Body of pancreas (tissue), 4 donors: ENCODE measurements around the gene RAPGEF5. TPM values are rescaled to one million over a fixed set of nuclear protein-coding genes. Genes with fewer than 3 reads are reported as not detected.

ENCODE experiments used
- ATAC-seq: fragments of 150-250 bp; one replicate; pipeline ENCODE4 v1.9.1; 2016
- DNase-seq, 4 donors: peaks; one replicate each; pipeline ENCODE4 v3.0.0-alpha.2; 2019
- H3K27ac ChIP-seq, 4 donors: fragments of 200-600 bp; sonication (generic); 1 replicate in 3 of 4; 2 replicates in 1 of 4; pipeline versions ENCODE4 v1.5.1 to v1.6.1; 2016 to 2019; ENCODE audit warnings: mild to moderate bottlenecking in 1 of 4, mixed read lengths in 1 of 4, moderate library complexity in 1 of 4
- H3K27me3 ChIP-seq, 2 donors: fragments of 200-600 bp; sonication (generic); one replicate each; pipeline ENCODE4 v1.6.0; 2016; ENCODE audit warnings: mild to moderate bottlenecking in 1 of 2
- H3K36me3 ChIP-seq, 2 donors: fragments of 200-600 bp; sonication (generic); replicated peaks in 1 of 2; 2 replicates each; pipeline ENCODE4 v1.5.1; 2016; ENCODE audit warnings: low read depth in 2 of 2; ENCODE audit not compliant: insufficient read depth in 1 of 2
- H3K4me1 ChIP-seq: fragments of 200-600 bp; sonication (generic); one replicate; pipeline ENCODE4 v1.6.0; 2016
- H3K4me3 ChIP-seq, 2 donors: fragments of 200-600 bp; sonication (generic); 1 replicate in 1 of 2; 2 replicates in 1 of 2; pipeline ENCODE4 v1.5.1; 2016 to 2019
- H3K9me3 ChIP-seq, 3 donors: fragments of 200-600 bp; sonication (generic); 1 replicate in 2 of 3; 2 replicates in 1 of 3; pipeline ENCODE4 v1.5.1; 2016
- CTCF ChIP-seq, 7 experiments: fragments of 450-650 bp in 4 of 7; fragments of 200-600 bp in 3 of 7; sonication (generic) in 3 of 7; IDR thresholded peaks; one replicate each; pipeline ENCODE4 v1.5.1; 2016 to 2019; ENCODE audit warnings: antibody characterized with exemption in 7 of 7
- POLR2A ChIP-seq, 3 donors: fragments of 450-650 bp; IDR thresholded peaks; one replicate each; pipeline ENCODE4 v1.6.1; 2016; ENCODE audit warnings: antibody characterized with exemption in 3 of 3, mild to moderate bottlenecking in 2 of 3
- WGBS, 2 donors: methylation state at CpG; one replicate each; pipeline ENCODE4 v1.1.5; 2017; 5-methylcytosine and 5-hydroxymethylcytosine counted together
- intact Hi-C: fragments of 100-400 bp; cut with DNase I; formaldehyde crosslinking; loops from one replicate; pipeline ENCODE4 v1.15.1; 2023
- total RNA-seq, 2 donors: library from RNA; depleted of rRNA; stranded (reverse); fragments of >200 nt; gene quantifications; one replicate each; pipeline ENCODE4 v1.1.0, GENCODE V29; 2016

Gene RAPGEF5
- total RNA-seq, 2 donors from 2014 or later, result 68.0 to 151 TPM

- Histone ChIP-seq H3K9me3 (no peaks in the 10 kb centered on the region), H3K27ac (no peak overlapping the region), H3K4me1 (peaks cover 31% of the 10 kb centered on the region), H3K4me3 (no peak overlapping the region), H3K27me3 (no peaks in the 10 kb centered on the region), H3K36me3 (no peaks in the 10 kb centered on the region)
- TF ChIP-seq POLR2A (IDR thresholded peaks at IDR 0.05) (no peak), CTCF (IDR thresholded peaks at IDR 0.05) (no peak)
- ATAC-seq, result no peak
- 80 to 85% methylated on average over 2 of the region's 2 CpGs for WGBS, 2 donors
- no peak for DNase-seq
- intact Hi-C loops, result no loop called here
These were observed 104.9 kb downstream of the RAPGEF5 start for GRCh38 chr7:22252016-22252415.

- TF ChIP-seq POLR2A (IDR thresholded peaks at IDR 0.05) (no peak), CTCF (IDR thresholded peaks at IDR 0.05) (no peak)
- no peaks in the 10 kb centered on the region for H3K9me3 ChIP-seq
- H3K4me1 ChIP-seq, result peaks cover 25% of the 10 kb centered on the region
- 60 to 87% methylated on average over 2 of the region's 2 CpGs for WGBS, 2 donors
- DNase-seq, result peak in 2 of 4 donors; percentile 16 to 33
- no peaks in the 10 kb centered on the region for H3K27me3 ChIP-seq
- intact Hi-C loops, result no loop called here
- no peak overlapping the region for H3K27ac ChIP-seq
- no peaks in the 10 kb centered on the region for H3K36me3 ChIP-seq
- ATAC-seq, result no peak
- H3K4me3 ChIP-seq, result no peak overlapping the region
These were observed 105.7 kb downstream of the RAPGEF5 start for GRCh38 chr7:22251281-22251680.

- Histone ChIP-seq H3K36me3 (no peaks in the 10 kb centered on the region), H3K4me3 (no peak overlapping the region), H3K9me3 (no peaks in the 10 kb centered on the region), H3K4me1 (peaks cover 19% of the 10 kb centered on the region), H3K27ac (no peak overlapping the region), H3K27me3 (no peaks in the 10 kb centered on the region)
- WGBS, 2 donors, result 76 to 89% methylated on average over 4 of the region's 4 CpGs
- no peak for TF ChIP-seq CTCF (IDR thresholded peaks at IDR 0.05)
- TF ChIP-seq POLR2A (IDR thresholded peaks at IDR 0.05), result no peak
- no peak for ATAC-seq
- intact Hi-C loops, result no loop called here
- no peak for DNase-seq
These were observed 106.6 kb downstream of the RAPGEF5 start for GRCh38 chr7:22250390-22250789.

- H3K4me1 ChIP-seq, result peaks cover 10% of the 10 kb centered on the region
- WGBS, 2 donors, result 90 to 91% methylated on average over 7 of the region's 7 CpGs
- DNase-seq (no peak), ATAC-seq (no peak)
- H3K9me3 ChIP-seq, result no peaks in the 10 kb centered on the region
- H3K4me3 ChIP-seq, result no peak overlapping the region
- TF ChIP-seq CTCF (IDR thresholded peaks at IDR 0.05) (no peak), POLR2A (IDR thresholded peaks at IDR 0.05) (no peak)
- H3K27ac ChIP-seq, result no peak overlapping the region
- intact Hi-C loops, result no loop called here
- H3K27me3 ChIP-seq, result no peaks in the 10 kb centered on the region
- no peaks in the 10 kb centered on the region for H3K36me3 ChIP-seq
These were observed 108.7 kb downstream of the RAPGEF5 start for GRCh38 chr7:22248111-22248809.

GRCh38 chr7:22241805-22242390 lies 115.1 kb downstream of the RAPGEF5 start:
- no peak overlapping the region for H3K4me3 ChIP-seq

More at GRCh38 chr7:22241805-22242390, 115.1 kb downstream of the RAPGEF5 start:
- Histone ChIP-seq H3K9me3 (no peaks in the 10 kb centered on the region), H3K27ac (peak overlapping the region in 1 of 4 donors; percentile 2), H3K4me1 (peaks cover 37% of the 10 kb centered on the region), H3K27me3 (no peaks in the 10 kb centered on the region), H3K36me3 (no peaks in the 10 kb centered on the region)
- intact Hi-C loops, result no loop called here
- 68 to 69% methylated on average over 2 of the region's 2 CpGs for WGBS, 2 donors
- DNase-seq (no peak), ATAC-seq (no peak)
- TF ChIP-seq CTCF (IDR thresholded peaks at IDR 0.05), result no peak
- no peak for TF ChIP-seq POLR2A (IDR thresholded peaks at IDR 0.05)
